Measurements from ENCODE around the gene STARD3. TPM values are rescaled to one million over a fixed set of nuclear protein-coding genes. Genes with fewer than 3 reads are reported as not detected.

STARD3 gene
- total and polyA plus RNA-seq, 2 of the 13 experiments (the other 11 are each of a cell fraction or from before 2014, with no cell fraction given) = 34.6 to 100 TPM

DNA sequence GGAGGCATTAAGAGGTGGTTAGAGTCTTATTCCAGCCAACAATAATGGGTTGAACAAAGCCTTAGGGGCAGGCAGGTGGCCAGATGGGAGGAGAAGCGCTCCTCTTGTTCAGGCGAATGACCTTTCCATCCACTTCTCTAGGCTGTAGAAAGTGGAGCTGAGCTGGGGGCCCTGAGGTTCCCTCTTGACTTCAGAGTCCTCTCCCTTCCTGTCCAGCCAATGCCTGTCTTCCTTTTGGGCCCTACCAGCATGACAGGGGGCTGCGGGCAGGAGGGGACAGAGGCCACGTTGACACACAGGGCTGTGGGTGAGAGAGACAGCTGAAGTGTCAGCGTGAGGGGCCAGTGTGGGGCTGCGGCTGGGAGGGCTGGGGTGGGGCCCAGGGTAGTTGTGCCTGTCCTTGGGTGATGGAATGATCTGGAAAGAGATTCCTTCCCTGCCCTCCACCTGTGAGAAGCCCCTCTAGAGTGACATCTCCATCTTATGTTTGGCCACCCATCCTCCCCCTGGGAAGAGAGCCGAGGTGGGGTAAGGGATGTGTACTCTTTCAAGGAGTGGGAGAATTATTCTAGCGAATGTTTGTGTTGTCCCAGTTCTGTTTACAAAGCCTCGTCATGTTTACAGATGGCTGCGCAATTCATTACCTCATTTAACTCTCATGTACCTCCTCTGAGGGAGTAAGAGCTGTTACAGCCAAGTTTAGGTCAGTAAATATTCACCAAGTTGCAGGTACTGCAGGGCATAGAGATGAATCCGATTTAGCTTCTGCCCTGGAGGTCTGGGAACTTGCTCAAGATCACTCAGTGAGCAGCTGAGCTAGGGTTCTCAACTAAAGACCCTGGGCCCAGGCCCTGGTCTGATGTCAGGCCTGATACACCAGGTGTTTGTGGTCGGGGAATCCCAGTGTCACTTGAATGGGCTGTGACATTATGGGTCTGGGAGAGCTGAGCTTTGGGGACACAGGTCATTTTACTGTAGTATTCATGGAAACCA lies 66.3 kb downstream of the STARD3 start (continued):
- TF ChIP-seq, protein P1, sequence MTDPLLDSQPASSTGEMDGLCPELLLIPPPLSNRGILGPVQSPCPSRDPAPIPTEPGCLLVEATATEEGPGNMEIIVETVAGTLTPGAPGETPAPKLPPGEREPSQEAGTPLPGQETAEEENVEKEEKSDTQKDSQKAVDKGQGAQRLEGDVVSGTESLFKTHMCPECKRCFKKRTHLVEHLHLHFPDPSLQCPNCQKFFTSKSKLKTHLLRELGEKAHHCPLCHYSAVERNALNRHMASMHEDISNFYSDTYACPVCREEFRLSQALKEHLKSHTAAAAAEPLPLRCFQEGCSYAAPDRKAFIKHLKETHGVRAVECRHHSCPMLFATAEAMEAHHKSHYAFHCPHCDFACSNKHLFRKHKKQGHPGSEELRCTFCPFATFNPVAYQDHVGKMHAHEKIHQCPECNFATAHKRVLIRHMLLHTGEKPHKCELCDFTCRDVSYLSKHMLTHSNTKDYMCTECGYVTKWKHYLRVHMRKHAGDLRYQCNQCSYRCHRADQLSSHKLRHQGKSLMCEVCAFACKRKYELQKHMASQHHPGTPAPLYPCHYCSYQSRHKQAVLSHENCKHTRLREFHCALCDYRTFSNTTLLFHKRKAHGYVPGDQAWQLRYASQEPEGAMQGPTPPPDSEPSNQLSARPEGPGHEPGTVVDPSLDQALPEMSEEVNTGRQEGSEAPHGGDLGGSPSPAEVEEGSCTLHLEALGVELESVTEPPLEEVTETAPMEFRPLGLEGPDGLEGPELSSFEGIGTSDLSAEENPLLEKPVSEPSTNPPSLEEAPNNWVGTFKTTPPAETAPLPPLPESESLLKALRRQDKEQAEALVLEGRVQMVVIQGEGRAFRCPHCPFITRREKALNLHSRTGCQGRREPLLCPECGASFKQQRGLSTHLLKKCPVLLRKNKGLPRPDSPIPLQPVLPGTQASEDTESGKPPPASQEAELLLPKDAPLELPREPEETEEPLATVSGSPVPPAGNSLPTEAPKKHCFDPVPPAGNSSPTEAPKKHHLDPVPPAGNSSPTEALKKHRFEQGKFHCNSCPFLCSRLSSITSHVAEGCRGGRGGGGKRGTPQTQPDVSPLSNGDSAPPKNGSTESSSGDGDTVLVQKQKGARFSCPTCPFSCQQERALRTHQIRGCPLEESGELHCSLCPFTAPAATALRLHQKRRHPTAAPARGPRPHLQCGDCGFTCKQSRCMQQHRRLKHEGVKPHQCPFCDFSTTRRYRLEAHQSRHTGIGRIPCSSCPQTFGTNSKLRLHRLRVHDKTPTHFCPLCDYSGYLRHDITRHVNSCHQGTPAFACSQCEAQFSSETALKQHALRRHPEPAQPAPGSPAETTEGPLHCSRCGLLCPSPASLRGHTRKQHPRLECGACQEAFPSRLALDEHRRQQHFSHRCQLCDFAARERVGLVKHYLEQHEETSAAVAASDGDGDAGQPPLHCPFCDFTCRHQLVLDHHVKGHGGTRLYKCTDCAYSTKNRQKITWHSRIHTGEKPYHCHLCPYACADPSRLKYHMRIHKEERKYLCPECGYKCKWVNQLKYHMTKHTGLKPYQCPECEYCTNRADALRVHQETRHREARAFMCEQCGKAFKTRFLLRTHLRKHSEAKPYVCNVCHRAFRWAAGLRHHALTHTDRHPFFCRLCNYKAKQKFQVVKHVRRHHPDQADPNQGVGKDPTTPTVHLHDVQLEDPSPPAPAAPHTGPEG (CRISPR knock-in tag; IDR thresholded peaks at IDR 0.05) = no peak
- TF ChIP-seq RFX5 (IDR thresholded peaks at IDR 0.05; ENCODE audit: low read depth, low read length) (no peak), ZBTB20 (CRISPR knock-in tag; IDR thresholded peaks at IDR 0.05; ENCODE audit: borderline replicate concordance, low read depth) (no peak; the same call in 1 of the 2 replicates), SMAD3 (CRISPR knock-in tag; IDR thresholded peaks at IDR 0.05) (peak; percentile 88), ZNF883 (CRISPR knock-in tag; IDR thresholded peaks at IDR 0.05; ENCODE audit: not compliant biosample characterization) (no peak), ZNF431 (CRISPR knock-in tag; IDR thresholded peaks at IDR 0.05; ENCODE audit: borderline replicate concordance, low read depth) (peak; percentile 62; the same call in 1 of the 2 replicates), ZNF430 (CRISPR knock-in tag; IDR thresholded peaks at IDR 0.05) (peak; percentile 50; the same call in 1 of the 2 replicates), RFX1 (IDR thresholded peaks at IDR 0.05) (no peak), TSC22D2 (CRISPR knock-in tag; IDR thresholded peaks at IDR 0.05; ENCODE audit: borderline replicate concordance) (no peak), ZNF598 (CRISPR knock-in tag; IDR thresholded peaks at IDR 0.05; ENCODE audit: borderline replicate concordance) (no peak), RAD51 (IDR thresholded peaks at IDR 0.05; ENCODE audit: borderline replicate concordance) (no peak), MAFK (conservative IDR thresholded peaks at IDR 0.05 in 1 of 2, IDR thresholded peaks at IDR 0.05 in 1 of 2; ENCODE audit: low read length in 2 of 2) (no peak), GFI1 (CRISPR knock-in tag; IDR thresholded peaks at IDR 0.05; ENCODE audit: borderline replicate concordance) (no peak; the same call in 1 of the 2 replicates), ZNF777 (CRISPR knock-in tag; IDR thresholded peaks at IDR 0.05) (no peak), KDM3A (CRISPR knock-in tag; IDR thresholded peaks at IDR 0.05; ENCODE audit: low read depth) (0 out of 2 replicates have a peak, but pooled peaks have one; percentile 10), KDM4B (CRISPR knock-in tag; IDR thresholded peaks at IDR 0.05) (peak; percentile 14; the same call in 1 of the 2 replicates), MLLT10 (CRISPR knock-in tag; IDR thresholded peaks at IDR 0.05) (no peak), ZNF773 (CRISPR knock-in tag; IDR thresholded peaks at IDR 0.05; ENCODE audit: borderline replicate concordance) (no peak), ARNT2 (CRISPR knock-in tag; IDR thresholded peaks at IDR 0.05; ENCODE audit: low read depth) (peak; percentile 85; the same call in 1 of the 2 replicates), POLR2AphosphoS5 (IDR thresholded peaks at IDR 0.05; ENCODE audit: low read depth, low read length) (peak; percentile 49; the same call in 1 of the 2 replicates), RELA (CRISPR knock-in tag; IDR thresholded peaks at IDR 0.05) (no peak), AHR (CRISPR knock-in tag; IDR thresholded peaks at IDR 0.05) (no peak), DMAP1 (CRISPR knock-in tag; IDR thresholded peaks at IDR 0.05) (0 out of 2 replicates have a peak, but pooled peaks have one; percentile 9), HOXD1 (CRISPR knock-in tag; IDR thresholded peaks at IDR 0.05) (peak; percentile 21; the same call in 1 of the 2 replicates), ZNF510 (CRISPR knock-in tag; IDR thresholded peaks at IDR 0.05; ENCODE audit: low read depth) (no peak; the same call in 1 of the 2 replicates), IKZF4 (CRISPR knock-in tag; IDR thresholded peaks at IDR 0.05; ENCODE audit: borderline replicate concordance, low read depth, not compliant biosample characterization) (peak; percentile 85)

Data from HepG2 (cell line).